SU-DHL-6 (cell line): ENCODE measurements around the gene DCLK1.

ENCODE experiments used
- H2AFZ ChIP-seq: fragments of 200-600 bp; sonication (generic); 2 replicates; pipeline ENCODE4 v1.6.1; 2014; ENCODE audit warnings: low read depth, mild to moderate bottlenecking, moderate library complexity, mixed read lengths, antibody characterized with exemption, low read length; ENCODE audit not compliant: severe bottlenecking
- H3F3A ChIP-seq: fragments of 200-600 bp; shearing (Covaris generic); 2 replicates; pipeline ENCODE4 v1.6.0; 2016; ENCODE audit warnings: antibody characterized with exemption, mild to moderate bottlenecking; ENCODE audit not compliant: insufficient read depth
- H3K27ac ChIP-seq: fragments of 200-600 bp; sonication (generic); 2 replicates; pipeline ENCODE4 v1.5.1; 2016; ENCODE audit warnings: low read depth, mild to moderate bottlenecking, low read length, moderate library complexity, mixed read lengths
- H3K27me3 ChIP-seq: fragments of 200-600 bp; sonication (generic), shearing (Covaris generic); 2 replicates; pipeline ENCODE4 v1.6.0; 2014; ENCODE audit warnings: mild to moderate bottlenecking, low read length
- H3K36me3 ChIP-seq: fragments of 200-600 bp; sonication (generic); 2 replicates; pipeline ENCODE4 v1.6.1; 2014; ENCODE audit warnings: mild to moderate bottlenecking, low read length, mixed read lengths
- H3K4me2 ChIP-seq: fragments of 300-600, 200-600 bp; shearing (Covaris generic), sonication (generic); 2 replicates; pipeline ENCODE4 v1.6.0; 2014; ENCODE audit warnings: low read length, low read depth, mild to moderate bottlenecking; ENCODE audit not compliant: poor library complexity, severe bottlenecking
- H3K4me3 ChIP-seq: fragments of 200-600 bp; sonication (generic); 2 replicates; pipeline ENCODE4 v1.5.1; 2014; ENCODE audit warnings: antibody characterized with exemption, low read length, mild to moderate bottlenecking, mixed read lengths; ENCODE audit not compliant: insufficient read depth, poor library complexity, severe bottlenecking
- H3K79me2 ChIP-seq: fragments of 200-600 bp; sonication (generic); 2 replicates; pipeline ENCODE4 v1.6.1; 2014; ENCODE audit warnings: mild to moderate bottlenecking, low read length, moderate library complexity; ENCODE audit not compliant: insufficient read depth
- H3K9ac ChIP-seq: fragments of 200-600 bp; sonication (generic); 2 replicates; pipeline ENCODE4 v1.7.0; 2014; ENCODE audit warnings: mild to moderate bottlenecking, low read length
- H3K9me2 ChIP-seq: fragments of 200-600 bp; sonication (generic); replicated peaks from 2 replicates; pipeline ENCODE4 v1.6.1; 2014; ENCODE audit warnings: low read length; ENCODE audit not compliant: insufficient read depth
- H3K9me3 ChIP-seq: fragments of 200-600 bp; sonication (generic); 2 replicates; pipeline ENCODE4 v1.6.1; 2014; ENCODE audit warnings: low read length, mixed read lengths; ENCODE audit not compliant: insufficient read depth
- H4K20me1 ChIP-seq: fragments of 200-600 bp; sonication (generic); 2 replicates; pipeline ENCODE4 v1.6.1; 2014; ENCODE audit warnings: low read depth, mild to moderate bottlenecking, antibody characterized with exemption, low read length, moderate library complexity, mixed read lengths
- EZH2phosphoT487 ChIP-seq: fragments of 200-600 bp; sonication (generic), shearing (Covaris generic); conservative IDR thresholded peaks from 2 replicates; pipeline ENCODE4 v1.6.1; 2018; ENCODE audit warnings: mild to moderate bottlenecking, antibody characterized with exemption, low read length, moderate library complexity, mixed read lengths
- TF ChIP-seq, protein P1 (sequence below): fragments of 200-600 bp; sonication (generic); IDR thresholded peaks from one replicate; pipeline ENCODE4 v1.5.1; 2017; ENCODE audit warnings: antibody characterized with exemption, mild to moderate bottlenecking, low read length, moderate library complexity; ENCODE audit not compliant: insufficient read depth, poor library complexity, severe bottlenecking

Gene DCLK1

DNA sequence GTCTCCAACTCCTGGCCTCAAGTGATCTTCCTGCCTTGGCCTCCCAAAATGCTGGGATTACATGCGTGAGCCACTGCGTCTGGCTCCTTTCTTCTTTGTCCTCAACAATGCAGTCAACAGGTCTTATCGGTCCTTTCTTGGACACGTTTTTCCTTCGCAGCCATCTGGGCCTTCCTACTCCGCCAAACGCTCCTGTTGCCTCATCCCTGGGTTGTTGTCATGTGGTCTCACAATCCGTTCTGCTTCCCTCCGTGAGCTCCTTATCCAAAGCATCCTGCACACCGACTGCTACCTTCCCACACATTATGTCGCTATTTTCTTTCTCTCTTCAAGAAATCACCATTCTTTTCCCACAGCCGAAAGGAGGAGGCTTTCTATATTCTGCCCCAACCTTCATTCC lies 306.8 kb downstream of the DCLK1 start:
- no peak overlapping the region for H3K27ac ChIP-seq
- TF ChIP-seq, protein P1, sequence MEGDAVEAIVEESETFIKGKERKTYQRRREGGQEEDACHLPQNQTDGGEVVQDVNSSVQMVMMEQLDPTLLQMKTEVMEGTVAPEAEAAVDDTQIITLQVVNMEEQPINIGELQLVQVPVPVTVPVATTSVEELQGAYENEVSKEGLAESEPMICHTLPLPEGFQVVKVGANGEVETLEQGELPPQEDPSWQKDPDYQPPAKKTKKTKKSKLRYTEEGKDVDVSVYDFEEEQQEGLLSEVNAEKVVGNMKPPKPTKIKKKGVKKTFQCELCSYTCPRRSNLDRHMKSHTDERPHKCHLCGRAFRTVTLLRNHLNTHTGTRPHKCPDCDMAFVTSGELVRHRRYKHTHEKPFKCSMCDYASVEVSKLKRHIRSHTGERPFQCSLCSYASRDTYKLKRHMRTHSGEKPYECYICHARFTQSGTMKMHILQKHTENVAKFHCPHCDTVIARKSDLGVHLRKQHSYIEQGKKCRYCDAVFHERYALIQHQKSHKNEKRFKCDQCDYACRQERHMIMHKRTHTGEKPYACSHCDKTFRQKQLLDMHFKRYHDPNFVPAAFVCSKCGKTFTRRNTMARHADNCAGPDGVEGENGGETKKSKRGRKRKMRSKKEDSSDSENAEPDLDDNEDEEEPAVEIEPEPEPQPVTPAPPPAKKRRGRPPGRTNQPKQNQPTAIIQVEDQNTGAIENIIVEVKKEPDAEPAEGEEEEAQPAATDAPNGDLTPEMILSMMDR: no peak
- TF ChIP-seq EZH2phosphoT487: no peak
- H4K20me1 ChIP-seq: no peaks in the 10 kb centered on the region
- H3F3A ChIP-seq: no peaks in the 10 kb centered on the region
- no peaks in the 10 kb centered on the region for H3K9me2 ChIP-seq
- no peaks in the 10 kb centered on the region for H3K27me3 ChIP-seq
- H3K79me2 ChIP-seq: no peaks in the 10 kb centered on the region
- H3K9me3 ChIP-seq: no peaks in the 10 kb centered on the region
- no peak overlapping the region for H3K9ac ChIP-seq
- H3K4me2 ChIP-seq: no peak overlapping the region
- no peak overlapping the region for H2AFZ ChIP-seq
- no peak overlapping the region for H3K4me3 ChIP-seq
- no peaks in the 10 kb centered on the region for H3K36me3 ChIP-seq

GRCh38 chr13:35822666-35823065 lies 308.5 kb downstream of the DCLK1 start:
- Histone ChIP-seq H3K4me3 (no peak overlapping the region), H3K9me2 (no peaks in the 10 kb centered on the region), H3K36me3 (no peaks in the 10 kb centered on the region), H3K4me2 (no peak overlapping the region), H3F3A (no peaks in the 10 kb centered on the region), H3K79me2 (no peaks in the 10 kb centered on the region), H3K27ac (no peak overlapping the region), H3K9me3 (no peaks in the 10 kb centered on the region), H3K9ac (no peak overlapping the region), H3K27me3 (no peaks in the 10 kb centered on the region), H2AFZ (no peak overlapping the region), H4K20me1 (no peaks in the 10 kb centered on the region)
- TF ChIP-seq EZH2phosphoT487: no peak
- TF ChIP-seq, protein P1: no peak

DNA sequence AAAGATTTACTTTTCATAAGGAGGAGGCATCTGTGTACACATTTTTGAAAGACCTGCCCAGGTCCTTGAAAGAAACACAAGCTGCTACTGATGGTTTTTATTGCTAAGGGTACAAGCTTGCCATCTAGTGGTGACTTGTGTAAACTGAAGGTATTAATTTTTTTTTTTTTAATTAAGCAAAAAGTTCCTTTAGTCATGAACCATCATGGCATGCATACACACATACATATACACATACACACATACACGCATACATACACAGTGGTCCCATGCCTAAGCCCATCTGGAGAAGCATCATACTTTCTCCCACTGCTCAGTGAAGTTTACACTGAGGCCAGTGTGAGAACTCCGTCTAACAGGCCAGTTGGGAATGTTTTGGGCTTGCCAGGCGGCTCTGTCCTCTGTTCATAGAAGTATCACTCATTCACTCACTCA lies 312.5 kb downstream of the DCLK1 start:
- Histone ChIP-seq H3K27me3 (no peaks in the 10 kb centered on the region), H3K9me3 (no peaks in the 10 kb centered on the region), H3K4me3 (no peak overlapping the region), H3K36me3 (no peaks in the 10 kb centered on the region), H2AFZ (no peak overlapping the region), H3K4me2 (no peak overlapping the region), H4K20me1 (no peaks in the 10 kb centered on the region), H3K9ac (no peak overlapping the region), H3K27ac (no peak overlapping the region), H3K79me2 (no peaks in the 10 kb centered on the region), H3K9me2 (no peaks in the 10 kb centered on the region), H3F3A (no peaks in the 10 kb centered on the region)
- no peak for TF ChIP-seq EZH2phosphoT487
- TF ChIP-seq, protein P1: peak; percentile 46
